ENCODE data around the gene YWHAG.
"Not testable (repeated sequence)": the region's sequence is repeated elsewhere in the genome, so short reads cannot be mapped to it uniquely, and the experiment has no call there.

Gene YWHAG

DNA sequence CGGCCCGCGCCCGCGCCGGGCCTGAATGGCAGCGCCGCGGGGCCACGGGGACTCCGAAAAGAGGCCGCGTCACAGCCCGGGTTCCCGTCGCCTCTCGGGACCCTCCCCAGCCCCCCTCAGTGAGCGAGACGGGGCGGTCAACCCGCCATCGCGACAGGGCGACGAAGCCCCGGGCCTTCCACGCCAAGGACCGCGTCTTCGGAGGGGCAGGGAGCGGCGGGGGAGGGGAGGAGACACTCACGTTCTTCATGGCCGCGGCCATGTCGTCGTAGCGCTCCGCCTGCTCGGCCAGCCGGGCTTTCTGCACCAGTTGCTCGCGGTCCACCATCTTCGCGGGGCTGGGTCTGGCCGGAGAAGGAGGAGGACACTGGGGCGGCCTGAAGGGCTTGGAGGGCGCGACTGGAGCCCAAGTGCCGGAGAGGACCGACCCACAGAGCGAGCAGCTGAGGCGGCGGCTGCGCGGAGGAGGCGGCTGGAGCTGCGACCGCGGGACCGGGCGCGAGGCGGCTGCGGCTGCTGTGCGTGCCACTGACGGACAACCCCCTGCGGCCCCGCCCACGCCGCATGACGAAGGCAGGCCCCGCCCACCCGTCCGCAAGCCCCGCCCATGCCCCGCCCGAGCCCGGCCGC is at the start of gene YWHAG:
YWHAG (minus strand) TSS at position 511 of the 630 bp plus-strand sequence; CDS start at position 328, 183 bp downstream.
- DNase-seq: peak; percentile 88

DNA sequence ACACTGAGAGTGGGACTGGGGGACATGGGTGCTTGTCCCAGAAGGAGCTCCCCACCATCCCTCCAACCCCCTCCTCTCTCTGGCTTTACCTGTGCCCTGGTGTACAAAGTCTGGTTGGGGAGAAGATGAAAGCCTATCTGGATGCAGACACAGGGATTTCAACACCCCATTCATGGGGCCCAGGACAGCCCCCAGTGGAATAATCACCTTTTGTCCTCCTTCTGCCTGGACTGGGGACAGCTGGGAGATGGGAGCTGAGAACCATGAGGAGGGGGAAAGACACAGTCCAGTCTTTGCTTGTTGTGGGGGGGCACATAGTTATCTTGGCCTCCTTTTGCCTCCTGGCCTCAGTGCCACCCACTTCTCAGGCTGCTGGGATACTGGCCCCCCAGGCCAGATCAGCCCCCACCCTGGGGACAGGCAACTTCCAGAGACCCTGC is 49.4 kb upstream of the YWHAG start:
- no peak for DNase-seq

DNA sequence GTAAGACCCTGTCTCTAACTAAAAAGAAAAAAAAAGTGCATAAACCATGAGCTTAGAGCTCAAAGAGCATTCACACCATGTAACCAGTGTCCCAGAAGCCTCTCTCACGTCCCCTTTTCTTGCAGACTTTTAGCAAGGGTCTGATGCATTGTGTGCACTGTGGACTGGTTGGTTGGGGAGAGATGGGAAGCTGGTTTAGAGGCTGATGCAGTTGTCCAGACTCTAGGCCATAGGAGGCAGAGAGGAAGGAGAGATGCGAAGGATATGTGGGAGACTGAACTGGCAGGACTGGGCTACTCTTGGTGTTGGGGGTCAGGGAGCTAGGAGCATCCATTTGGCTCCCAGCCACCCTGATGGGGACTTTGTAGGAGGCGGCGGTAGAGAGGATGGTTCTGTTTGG is 48.9 kb upstream of the YWHAG start:
- no peak for DNase-seq

DNA sequence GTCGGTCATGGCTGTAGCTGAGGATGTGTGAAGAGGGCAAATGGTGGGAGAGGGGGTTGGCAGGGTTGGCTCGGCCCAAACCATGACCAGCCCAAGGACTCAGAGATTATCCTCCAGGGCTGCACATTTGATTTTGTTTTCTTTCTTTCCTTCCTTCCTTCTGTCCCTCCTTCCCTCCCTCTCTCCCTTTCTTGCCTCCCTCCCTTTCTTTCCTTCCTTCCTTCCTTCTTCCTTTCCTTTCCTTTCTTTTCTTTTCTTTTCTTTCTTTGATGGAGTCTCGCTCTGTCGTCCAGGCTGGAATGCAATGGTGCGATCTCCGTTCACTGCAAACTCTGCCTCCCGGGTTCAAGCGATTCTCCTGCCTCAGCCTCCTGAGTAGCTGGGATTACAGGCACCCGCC is 46.9 kb upstream of the YWHAG start:
- DNase-seq: no peak

DNA sequence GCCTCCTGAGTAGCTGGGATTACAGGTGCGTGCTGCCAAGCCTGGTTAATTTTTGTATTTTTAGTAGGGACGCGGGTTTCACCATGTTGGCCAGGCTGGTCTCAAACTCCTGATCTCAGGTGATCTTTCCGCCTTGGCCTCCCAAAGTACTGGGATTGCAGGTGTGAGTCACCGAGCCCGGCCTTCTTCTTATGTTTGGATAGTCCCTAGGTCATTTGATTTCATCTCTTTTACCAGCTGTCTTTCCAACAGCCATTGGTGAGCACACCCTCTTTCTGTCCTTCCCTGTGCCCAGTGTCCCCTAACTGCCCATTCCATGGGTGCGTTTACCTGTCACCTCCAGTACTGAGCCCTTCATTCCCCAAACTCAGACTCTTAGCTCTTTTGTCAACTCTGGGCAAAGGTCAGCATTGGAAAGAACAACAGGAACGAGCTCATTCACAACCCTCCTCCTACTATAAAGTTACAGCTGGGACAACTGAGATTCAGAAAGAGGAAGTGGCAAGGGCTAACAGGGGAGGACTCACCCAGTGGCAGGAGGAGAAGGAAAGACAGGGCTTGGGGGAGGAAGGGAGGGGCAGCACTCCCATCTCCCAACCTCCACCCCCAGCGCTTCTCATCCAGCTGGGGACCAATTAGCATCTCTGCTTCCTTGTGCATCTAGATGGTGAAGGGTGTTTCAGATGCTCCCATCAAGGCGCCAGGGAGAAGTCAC is 45.1 kb upstream of the YWHAG start:
- DNase-seq: no peak

DNA sequence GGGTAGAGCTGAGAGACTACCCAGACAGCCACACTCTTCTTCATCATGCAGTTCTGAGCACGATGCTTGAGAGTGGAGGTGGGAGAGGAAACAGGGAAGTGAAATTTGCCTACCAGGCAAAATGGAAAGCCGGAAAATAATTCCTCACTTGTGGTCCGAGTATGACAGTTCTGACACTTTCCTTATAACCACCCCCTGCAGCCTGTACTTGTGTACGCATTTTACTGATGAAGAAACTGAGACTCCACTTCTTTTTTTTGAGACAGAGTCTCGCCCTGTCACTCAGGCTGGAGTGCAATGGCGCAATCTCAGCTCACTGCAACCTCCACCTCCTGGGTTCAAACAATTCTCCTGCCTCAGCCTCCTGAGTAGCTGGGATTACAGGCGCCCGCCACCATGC is 44.3 kb upstream of the YWHAG start:
- DNase-seq: not testable (repeated sequence)

DNA sequence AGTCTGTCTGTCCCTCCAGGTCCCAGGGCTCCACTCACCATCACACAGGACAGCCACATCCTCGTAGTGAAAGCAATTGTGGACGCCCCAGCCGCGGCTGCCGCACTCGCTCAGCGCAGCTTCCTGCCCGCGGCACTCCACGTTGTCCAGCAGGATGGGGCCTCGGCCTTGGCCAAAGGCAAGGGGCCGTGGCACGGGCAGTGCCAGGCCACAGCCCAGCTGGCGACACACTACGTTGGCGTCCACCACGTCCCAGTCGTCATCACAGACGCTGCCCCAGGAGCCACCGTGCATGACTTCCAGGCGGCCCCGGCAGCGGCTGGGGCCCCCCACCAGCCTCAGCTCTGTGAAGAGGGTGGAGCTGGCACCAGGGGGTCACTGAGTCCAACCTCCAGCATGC is 41.5 kb upstream of the YWHAG start:
- DNase-seq: no peak

DNA sequence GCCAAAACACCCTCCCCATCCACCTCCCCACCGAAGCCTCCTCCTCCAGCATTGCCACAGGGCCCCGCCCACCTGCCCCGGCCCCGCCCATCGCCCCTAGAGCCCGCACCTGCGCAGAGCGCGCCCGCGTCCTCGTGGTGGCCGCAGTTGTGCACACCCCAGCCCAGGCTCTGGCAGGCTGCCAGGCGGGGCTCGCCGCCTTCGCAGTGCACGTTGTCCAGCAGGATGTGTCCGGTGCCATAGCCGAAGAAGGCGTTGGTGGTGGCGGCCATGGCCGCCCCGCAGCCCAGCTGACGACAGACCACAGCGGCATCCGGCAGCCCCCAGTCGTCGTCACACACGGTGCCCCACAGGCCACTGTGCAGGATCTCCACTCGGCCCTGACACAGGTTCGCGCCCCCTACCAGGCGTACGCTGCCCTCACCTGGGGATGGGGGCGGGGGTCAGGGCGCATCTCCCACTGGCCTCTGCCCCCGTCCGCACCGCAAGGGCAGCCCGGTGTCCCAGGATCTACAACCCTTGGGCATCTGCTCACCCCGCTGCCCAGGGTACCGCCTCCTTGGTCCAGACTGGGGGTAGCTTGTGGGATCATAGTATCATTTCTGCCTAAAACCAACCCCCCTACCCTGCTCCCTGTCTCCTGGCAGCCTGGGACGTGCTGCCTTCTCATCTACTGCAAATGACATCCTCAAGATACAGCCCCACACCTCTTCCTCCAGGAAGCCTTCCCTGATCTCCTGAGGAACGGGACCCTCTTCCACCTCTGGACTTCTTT is 38.8 kb upstream of the YWHAG start:
- DNase-seq: peak; percentile 60

DNA sequence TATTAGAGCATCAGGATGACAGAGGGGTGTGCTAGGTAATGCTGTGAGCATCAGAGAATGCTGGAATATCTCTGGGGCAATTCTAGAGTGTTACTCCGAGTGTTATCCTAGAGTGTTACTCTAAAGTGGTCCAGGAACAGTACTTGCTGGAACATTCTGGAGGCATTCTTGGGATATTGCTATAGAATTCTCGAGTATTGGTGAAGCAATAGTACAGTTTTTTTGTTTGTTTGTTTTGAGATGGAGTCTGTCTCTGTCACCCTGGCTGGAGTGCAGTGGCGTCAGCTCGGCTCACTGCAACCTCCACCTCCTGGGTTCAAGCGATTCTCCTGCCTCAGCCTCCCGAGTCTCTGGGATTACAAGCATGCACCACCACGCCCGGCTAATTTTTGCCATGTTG is 38.1 kb upstream of the YWHAG start:
- no peak for DNase-seq

DNA sequence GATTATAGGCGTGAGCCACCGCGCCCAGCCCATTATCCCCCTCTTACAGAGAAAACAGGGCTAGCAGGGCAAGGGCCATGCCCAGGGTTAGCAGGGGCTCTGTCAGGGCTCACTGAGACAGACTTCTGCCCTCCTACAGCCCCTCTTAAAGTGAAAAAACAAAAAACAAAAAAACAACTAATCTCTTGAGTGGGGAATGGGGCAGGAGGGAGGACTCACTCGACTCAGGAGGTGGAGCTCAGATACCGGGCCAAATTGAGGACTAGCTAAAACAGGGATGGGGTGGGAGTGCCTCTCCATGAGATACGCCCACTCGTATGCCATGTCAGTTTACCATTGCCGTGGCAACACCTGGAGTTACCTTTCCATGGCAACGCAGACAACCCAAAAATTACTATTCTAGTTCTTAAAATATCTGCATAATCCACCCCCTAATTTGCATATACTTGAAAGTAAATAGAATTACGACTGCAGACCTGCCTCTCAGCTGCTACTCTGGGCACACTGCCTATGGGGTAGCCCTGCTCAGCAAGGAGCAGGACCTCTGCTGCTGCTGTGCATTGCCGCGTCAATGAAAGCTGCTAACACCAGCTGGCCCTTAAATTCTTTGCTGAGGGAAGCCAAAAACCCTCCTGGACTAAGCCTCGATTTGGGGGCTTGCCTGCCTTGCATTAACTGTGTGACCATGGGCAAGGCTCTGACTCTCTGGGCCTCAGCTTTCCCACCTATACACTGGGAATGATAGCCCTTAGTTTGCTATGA is 37.4 kb upstream of the YWHAG start:
- no peak for DNase-seq

DNA sequence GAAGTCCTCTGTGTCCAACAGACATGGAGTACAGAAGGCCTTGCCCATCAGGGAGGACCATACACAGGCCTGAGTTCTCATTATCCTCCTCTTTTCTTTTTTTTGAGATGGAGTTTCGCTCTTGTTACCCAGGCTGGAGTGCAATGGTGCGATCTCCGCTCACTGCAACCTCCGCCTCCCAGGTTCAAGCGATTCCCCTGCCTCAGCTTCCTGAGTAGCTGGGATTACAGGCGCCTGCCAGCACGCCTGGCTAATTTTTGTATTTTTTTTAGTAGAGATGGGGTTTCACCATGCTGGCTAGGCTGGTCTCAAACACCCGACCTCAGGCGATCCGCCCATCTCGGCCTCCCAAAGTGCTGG is 36.8 kb upstream of the YWHAG start:
- DNase-seq: not testable (repeated sequence)

DNA sequence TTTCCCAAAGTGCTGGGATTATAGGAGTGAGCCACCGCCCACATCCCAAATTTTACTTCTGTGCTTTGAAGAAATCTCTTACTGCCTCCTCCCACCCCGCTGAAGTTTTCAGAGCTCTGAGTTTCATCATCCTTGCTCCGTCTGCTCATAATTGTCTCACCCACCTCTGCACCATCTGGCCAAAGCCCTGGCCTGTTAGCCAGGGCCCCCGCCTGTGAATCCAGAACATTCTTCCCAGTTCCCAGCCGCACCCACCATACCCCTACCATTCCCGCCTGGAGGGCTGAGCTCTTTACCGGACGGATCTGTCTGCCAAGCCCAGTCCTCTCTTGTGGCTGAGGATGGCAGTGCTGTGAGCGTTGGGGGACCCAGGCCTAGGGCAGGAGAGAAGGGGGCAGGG is 36.2 kb upstream of the YWHAG start:
- DNase-seq: no peak

DNA sequence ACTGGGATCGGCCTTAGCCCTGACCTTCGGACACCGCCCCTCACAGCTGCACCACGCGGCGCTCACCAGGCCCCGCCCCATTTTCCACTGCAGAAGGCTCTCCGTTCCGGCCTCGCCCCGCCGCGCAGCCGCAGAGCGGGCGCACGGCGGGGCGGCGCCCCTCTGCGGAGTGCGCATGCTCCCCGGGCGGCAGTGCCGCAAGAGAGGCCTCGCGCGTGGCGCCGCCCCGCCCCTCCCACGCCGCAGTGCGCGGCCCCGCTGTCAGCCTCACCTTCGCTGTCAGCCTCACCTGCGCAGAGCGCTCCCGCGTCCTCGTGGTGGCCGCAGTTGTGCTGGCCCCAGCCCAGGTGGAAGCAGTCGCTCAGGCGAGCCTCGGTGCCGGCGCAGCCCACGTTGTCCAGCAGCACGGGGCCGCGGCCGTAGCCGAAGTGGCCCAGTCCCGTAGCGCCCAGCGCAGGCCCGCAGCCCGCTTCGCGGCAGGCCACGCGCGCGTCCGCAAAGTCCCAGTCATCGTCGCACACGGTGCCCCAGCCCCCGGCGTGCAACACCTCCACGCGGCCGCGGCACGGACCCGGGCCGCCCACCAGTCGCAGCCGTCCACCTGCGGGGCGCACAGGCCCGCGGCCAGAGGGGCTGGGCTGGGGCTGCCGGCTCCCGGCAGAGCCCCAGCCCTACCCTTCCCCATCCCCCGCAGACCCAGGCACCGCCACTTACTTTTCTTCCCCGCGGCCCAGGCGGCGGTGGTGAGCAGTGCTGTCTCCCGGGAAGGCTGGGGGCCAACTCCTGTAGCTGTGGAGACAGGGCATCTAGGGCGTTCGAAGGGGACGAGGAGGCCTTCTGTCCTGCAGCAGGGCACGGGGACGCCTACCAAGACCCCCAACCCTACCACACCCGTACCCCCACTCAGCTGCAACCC is 34.6 kb upstream of the YWHAG start:
- DNase-seq: peak; percentile 83

DNA sequence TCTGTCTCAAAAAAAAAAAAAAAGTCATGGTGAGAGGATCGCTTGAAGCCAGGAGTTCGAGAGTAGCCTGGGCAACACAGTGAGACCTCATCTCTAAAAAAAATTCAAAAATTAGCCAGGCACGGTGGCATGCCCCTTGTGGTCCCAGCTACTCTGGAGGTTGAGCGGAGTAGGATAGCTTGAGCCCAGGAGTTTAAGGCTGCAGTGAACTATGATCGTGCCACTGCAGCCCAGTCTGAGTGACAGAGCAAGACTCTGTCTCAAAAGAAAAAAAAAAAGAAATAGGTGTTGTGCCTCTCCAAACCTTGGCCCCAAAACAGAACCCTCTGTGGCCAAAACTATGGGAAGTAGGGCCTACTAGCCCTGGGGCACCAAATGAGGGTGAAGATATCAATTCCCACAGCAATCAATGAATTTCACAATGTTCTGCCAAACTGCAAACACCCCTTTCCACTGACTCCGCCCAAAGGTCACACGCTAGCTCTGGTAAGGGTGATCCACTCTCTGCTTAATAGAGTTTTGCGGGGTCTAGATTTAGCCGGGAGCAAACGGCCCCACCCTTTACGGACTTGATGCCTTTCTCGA is 33.8 kb upstream of the YWHAG start:
- no peak for DNase-seq

DNA sequence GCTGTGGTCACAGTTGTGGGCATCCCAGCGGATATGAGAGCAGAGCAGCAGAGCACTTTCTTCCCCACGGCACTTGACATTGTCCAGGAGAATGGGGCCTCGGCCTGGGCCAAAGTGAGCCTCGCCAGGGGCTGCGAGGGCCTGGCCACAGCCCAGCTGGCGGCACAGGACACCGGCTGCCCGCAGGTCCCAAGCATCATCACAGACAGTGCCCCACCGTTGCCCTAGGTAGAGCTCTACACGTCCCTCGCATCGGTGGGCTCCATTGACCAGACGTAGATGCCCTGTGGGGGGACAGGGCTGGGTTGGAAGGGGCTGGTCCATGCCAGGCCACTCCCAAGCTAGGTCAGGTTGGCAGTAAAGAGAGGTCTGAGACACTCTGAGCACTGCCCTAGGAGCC is 31.3 kb upstream of the YWHAG start:
- no peak for DNase-seq

DNA sequence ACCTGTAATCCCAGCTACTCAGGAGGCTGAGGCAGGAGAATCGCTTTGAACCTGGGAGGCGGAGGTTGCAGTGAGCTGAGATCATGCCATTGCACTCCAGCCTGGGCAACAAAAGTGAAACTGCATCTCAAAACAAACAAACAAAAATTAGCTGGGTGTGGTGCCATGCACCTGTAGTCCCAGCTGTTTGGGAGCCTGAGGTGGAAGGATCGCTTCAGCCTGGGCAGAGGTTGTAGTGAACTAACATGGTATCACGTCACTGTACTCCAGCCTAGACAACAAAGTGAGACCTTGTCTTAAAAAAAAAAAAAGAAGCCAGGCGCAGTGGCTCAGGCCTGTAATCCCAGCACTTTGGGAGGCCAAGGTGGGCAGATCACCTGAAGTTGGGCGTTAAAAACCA is 29.0 kb upstream of the YWHAG start:
- DNase-seq: not testable (repeated sequence)

DNA sequence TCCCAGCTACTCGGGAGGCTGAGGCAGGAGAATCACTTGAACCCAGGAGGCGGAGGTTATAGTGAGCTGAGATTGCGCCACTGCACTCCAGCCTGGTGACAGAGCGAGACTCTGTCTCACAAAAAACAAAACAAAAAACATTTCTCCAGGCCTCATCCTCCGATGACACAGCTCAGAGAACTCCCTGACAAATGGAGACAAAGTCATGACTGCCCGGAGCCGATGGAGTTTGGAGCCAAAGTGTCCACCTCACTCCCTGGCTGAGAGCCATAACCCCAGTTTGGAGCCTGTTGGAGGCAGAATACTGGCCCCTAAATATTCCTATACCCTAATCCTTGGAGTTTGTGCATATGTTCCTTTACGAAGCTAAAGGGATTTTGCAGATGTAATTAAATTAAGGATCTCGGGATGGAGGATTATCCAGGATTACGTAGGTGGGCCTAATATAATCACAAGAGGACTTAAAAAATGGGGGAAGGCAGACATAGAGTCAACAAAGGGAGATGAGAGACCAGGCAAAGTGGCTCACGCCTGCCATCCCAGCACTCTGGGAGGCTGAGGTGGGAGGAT is 28.0 kb upstream of the YWHAG start:
- DNase-seq: peak; percentile 51

DNA sequence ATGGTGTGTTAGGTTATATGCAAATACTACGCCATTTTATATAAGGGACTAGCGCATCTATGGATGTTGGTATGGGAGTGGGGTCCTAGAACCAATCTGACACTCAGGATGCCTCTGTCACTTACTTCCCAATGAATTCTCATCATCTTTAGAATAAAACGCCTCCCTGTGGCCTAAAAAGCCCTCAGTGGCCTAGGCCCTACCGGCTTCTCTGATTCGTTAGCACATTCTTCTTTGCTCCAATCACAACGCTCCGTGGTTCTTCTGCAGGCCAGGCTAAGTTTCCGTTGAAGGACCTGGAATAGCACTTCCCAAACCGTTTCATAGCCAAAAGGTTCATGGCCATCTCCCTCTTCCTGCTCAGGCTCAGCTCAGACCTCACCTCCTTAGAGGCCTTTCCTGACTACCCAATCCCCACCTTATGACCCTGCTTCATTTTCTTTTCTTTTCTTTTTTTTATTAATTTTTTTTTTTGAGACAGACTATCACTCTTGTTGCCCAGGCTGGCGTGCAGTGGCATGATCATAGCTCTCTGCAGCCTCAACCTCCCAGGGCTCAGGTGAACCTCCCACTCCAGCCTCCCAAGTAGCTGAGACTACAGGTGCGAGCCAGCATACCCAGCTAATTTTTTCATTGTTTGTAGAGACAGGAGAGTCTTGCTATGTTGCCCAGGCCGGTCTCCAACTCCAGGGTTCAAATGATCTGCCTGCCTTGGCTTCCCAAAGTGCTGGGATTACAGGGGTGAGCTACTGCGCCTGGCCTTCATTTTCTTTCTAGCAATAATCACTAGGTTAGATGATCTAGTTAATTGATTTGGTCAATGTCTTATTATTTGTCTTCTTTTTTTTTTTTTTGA is 24.5 kb upstream of the YWHAG start:
- peak; percentile 49 for DNase-seq

DNA sequence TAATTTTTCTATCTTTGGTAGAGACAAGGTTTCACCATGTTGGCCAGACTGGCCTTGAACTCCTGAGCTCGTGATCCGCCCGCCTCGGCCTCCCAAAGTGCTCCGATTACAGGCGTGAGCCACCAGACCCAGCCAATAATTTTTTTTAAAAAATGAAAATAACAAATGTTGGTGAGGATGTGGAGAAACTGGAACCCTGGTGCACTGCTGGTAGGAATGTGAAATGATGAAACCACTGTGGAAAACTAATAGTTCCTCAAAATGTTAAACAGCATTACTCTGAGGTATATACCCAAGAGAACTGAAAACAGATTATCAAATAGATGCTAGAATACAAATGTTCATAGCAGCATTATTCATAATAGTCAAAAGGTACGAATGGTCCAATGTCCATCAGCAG is 23.0 kb upstream of the YWHAG start:
- no peak for DNase-seq

DNA sequence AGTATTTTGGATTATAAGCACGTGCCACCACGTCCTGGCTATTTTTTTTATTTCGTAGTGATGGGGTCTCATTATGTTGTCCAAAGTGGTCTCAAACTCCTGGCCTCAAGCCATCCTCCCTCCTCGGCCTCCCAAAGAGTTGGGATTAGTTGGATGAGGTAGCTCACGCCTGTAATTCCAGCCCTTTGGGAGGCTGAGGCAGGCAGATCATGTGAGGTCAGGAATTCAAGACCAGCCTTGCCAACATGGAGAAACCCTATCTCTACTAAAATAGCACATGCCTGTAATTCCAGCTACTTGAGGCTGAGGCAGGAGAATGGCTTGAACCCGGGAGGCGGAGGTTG is 21.8 kb upstream of the YWHAG start:
- peak; percentile 26 for DNase-seq
